Lower lobe of right lung (tissue), 2 donors: Measurements from ENCODE around the gene ATG101. TPM values are rescaled to one million over a fixed set of nuclear protein-coding genes. Genes with fewer than 3 reads are reported as not detected.

Experiments
- ATAC-seq, 2 donors: fragments of 200-7000 bp; cut with Tn5 transposase; one replicate each; pipeline ENCODE4 v1.9.1; 2020 to 2022; ENCODE audit warnings: mild to moderate bottlenecking in 2 of 2, moderate library complexity in 2 of 2
- DNase-seq: peaks from one replicate; pipeline ENCODE4 v3.0.0-alpha.2; 2020
- H3K27ac ChIP-seq: fragments of 200-600 bp; one replicate; pipeline ENCODE4 v1.8.0; 2022
- H3K27me3 ChIP-seq: fragments of 200-600 bp; one replicate; pipeline ENCODE4 v1.8.0; 2022; ENCODE audit warnings: low read depth
- H3K36me3 ChIP-seq: fragments of 200-600 bp; one replicate; pipeline ENCODE4 v1.8.0; 2022; ENCODE audit warnings: mild to moderate bottlenecking
- H3K4me1 ChIP-seq: fragments of 200-600 bp; one replicate; pipeline ENCODE4 v1.8.0; 2022
- H3K4me3 ChIP-seq: fragments of 200-600 bp; one replicate; pipeline ENCODE4 v1.8.0; 2022; ENCODE audit warnings: mild to moderate bottlenecking
- H3K9me3 ChIP-seq: fragments of 200-600 bp; one replicate; pipeline ENCODE4 v1.8.0; 2022
- intact Hi-C: fragments of 100-400 bp; cut with DNase I; formaldehyde crosslinking; loops from one replicate; pipeline ENCODE4 v1.11.0; 2022
- total RNA-seq: library from RNA; stranded (reverse); fragmentation: NEBNext Ultra II Directional; extraction: Animal tissue kit (Norgen Biotek cat#: 25700); gene quantifications from one replicate; pipeline ENCODE4 v1.2.1, GENCODE V29; 2021
- TF ChIP-seq, protein P1 (sequence below): fragments of 200-600 bp; IDR thresholded peaks from one replicate; pipeline ENCODE4 v1.8.0; 2022; ENCODE audit warnings: antibody characterized with exemption, mild to moderate bottlenecking
- donor health status: DM: no; HTN: yes; CAD: no; lungs with severe emphysema.

The ATG101 gene
- total RNA-seq, 1 donor from 2014 or later: 31.8 TPM

DNA sequence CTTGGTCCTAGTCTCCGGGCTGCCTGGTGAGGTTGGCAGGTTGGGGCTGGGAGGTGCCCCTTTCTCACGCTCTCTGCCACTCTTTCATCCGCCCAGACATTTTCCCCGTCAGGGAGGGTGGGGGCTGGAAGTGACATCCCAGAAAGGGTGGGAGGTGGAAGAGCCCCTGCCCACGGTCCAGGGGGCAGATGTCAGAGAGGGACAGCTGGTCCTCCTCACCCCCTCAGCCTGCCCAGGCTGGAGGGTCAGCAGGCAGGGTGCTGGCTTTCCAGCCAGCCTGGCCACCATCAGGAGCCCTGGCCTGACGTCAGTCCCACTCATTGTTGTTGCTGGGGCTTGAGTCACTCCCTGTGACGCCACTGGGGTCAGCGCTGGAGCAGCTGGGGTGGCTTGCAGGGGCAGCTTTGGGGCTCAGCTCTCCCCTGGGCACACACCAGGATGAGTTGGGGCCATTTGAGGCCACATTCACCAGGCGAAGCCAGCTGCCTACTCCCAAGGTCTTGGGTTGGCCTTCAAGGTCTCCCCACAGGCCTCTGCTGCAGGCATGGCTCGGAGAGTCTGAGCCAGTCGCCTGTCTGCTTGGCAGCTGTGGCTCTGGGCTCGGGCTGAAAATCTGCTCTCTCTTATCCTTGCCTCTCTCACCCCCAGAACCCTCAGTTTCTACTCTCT, 5.7 kb upstream of the ATG101 start:
- DNase-seq (no peak), ATAC-seq (no peak)
- H3K36me3 ChIP-seq: peaks cover 7% of the 10 kb centered on the region
- TF ChIP-seq, protein P1, sequence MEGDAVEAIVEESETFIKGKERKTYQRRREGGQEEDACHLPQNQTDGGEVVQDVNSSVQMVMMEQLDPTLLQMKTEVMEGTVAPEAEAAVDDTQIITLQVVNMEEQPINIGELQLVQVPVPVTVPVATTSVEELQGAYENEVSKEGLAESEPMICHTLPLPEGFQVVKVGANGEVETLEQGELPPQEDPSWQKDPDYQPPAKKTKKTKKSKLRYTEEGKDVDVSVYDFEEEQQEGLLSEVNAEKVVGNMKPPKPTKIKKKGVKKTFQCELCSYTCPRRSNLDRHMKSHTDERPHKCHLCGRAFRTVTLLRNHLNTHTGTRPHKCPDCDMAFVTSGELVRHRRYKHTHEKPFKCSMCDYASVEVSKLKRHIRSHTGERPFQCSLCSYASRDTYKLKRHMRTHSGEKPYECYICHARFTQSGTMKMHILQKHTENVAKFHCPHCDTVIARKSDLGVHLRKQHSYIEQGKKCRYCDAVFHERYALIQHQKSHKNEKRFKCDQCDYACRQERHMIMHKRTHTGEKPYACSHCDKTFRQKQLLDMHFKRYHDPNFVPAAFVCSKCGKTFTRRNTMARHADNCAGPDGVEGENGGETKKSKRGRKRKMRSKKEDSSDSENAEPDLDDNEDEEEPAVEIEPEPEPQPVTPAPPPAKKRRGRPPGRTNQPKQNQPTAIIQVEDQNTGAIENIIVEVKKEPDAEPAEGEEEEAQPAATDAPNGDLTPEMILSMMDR: no peak
- no peak overlapping the region for H3K4me3 ChIP-seq
- intact Hi-C loops: no loop called here
- H3K9me3 ChIP-seq: no peaks in the 10 kb centered on the region
- no peaks in the 10 kb centered on the region for H3K27me3 ChIP-seq
- H3K4me1 ChIP-seq: peaks cover under 1% of the 10 kb centered on the region
- no peak overlapping the region for H3K27ac ChIP-seq

DNA sequence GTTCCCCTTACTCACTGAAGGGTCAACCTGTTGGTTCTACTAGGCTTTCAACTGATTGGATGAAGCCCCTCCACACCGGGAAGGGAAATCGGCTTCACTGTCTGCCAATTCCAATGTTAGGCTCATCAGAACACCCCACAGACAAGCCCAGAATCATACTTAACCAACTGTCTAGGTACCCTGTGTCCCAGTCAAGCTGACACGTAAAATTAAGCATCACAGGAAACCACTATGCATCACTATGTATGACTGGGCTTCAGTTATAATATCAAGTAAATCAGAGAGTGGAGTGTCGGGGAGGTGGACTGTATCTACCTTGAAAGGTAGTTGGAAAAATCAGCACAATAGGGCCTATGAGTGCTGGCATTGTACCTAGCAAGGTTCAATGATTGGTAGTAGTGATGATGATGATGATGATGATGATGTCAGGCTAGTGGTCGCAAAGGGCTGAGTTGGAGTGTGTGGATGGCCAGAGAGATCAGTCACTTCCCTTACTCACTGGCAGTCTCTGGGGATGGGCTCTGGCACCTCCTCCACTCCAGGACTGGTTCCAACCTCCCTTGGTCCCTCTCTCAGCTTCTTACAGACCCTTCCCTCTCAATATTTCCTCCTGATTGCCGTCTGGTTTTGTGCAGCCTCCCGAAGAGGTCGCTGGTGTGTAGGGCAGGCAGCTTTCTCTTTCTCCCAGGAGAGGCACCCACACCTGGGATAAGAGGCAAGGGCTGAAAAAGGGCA, 3.3 kb upstream of the ATG101 start:
- no peaks in the 10 kb centered on the region for H3K27me3 ChIP-seq
- no peak for DNase-seq
- intact Hi-C loops: no loop called here
- no peak for ATAC-seq
- H3K9me3 ChIP-seq: no peaks in the 10 kb centered on the region
- H3K4me1 ChIP-seq: peaks cover 13% of the 10 kb centered on the region
- no peak overlapping the region for H3K4me3 ChIP-seq
- no peak overlapping the region for H3K27ac ChIP-seq
- H3K36me3 ChIP-seq: no peaks in the 10 kb centered on the region
- TF ChIP-seq, protein P1: no peak

DNA sequence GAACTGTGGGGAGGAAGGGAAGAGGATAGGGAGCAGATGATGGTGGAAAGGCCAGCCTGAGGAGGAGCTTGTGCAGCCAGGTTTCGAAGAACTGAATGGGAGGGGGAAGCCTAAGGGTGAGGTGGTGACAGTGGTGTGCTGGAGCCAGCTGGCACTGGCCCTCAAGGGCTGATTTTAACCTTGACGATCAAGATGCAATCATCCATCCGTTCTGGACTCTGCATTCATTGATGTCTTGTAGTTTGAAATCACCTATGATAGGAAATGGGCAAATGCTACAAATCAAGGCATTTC, 2.8 kb upstream of the ATG101 start:
- peaks cover 15% of the 10 kb centered on the region for H3K4me1 ChIP-seq
- intact Hi-C loops: no loop called here
- TF ChIP-seq, protein P1: no peak
- no peak for ATAC-seq
- DNase-seq: no peak
- no peak overlapping the region for H3K4me3 ChIP-seq
- H3K36me3 ChIP-seq: peaks cover 1% of the 10 kb centered on the region
- H3K27ac ChIP-seq: no peak overlapping the region
- no peaks in the 10 kb centered on the region for H3K9me3 ChIP-seq
- no peaks in the 10 kb centered on the region for H3K27me3 ChIP-seq

DNA sequence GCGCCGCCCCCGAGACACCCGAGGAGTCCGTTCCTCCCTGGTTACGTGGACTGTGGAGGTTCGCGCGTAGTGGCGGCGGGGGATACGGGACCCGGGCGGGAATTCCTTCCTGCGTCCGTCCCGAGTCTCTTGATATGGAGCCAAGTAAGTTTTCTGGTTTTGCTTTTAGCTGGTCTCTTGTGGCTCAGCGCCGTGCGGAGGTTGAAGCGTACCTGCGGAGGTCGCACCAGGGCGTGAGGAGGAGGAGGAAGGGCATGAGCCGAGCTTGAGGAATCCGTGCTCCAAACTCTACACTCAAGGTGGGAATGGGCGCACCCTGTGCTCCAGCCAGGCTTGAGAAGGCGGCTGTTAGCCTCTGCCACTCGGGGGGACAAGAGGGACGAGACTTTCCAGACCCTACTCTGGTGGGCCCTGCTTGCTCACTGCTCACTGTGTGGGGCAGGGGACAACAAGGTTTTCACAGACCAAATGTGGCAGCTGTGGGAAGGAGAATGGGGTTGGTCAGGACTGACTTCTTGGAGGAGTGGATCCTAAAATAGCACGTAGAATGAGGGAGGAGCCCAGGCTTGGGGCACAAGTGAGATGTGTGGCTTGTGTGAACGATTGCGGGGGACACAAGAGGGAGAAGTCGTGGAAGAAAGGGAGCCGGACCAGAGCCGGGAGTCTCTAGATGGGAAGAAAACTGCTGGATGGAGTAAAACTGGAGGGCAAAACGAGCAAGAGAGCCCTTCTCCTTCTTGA, 577 bp downstream of the ATG101 start:
- DNase-seq (no peak), ATAC-seq (peak; percentile 54 to 62)
- Histone ChIP-seq H3K4me1 (peaks cover 40% of the 10 kb centered on the region), H3K27ac (peak overlapping the region; percentile 95), H3K27me3 (no peaks in the 10 kb centered on the region), H3K36me3 (peaks cover 33% of the 10 kb centered on the region), H3K9me3 (no peaks in the 10 kb centered on the region), H3K4me3 (peak overlapping the region; percentile 94)
- intact Hi-C loops: no loop called here
- TF ChIP-seq, protein P1: no peak

DNA sequence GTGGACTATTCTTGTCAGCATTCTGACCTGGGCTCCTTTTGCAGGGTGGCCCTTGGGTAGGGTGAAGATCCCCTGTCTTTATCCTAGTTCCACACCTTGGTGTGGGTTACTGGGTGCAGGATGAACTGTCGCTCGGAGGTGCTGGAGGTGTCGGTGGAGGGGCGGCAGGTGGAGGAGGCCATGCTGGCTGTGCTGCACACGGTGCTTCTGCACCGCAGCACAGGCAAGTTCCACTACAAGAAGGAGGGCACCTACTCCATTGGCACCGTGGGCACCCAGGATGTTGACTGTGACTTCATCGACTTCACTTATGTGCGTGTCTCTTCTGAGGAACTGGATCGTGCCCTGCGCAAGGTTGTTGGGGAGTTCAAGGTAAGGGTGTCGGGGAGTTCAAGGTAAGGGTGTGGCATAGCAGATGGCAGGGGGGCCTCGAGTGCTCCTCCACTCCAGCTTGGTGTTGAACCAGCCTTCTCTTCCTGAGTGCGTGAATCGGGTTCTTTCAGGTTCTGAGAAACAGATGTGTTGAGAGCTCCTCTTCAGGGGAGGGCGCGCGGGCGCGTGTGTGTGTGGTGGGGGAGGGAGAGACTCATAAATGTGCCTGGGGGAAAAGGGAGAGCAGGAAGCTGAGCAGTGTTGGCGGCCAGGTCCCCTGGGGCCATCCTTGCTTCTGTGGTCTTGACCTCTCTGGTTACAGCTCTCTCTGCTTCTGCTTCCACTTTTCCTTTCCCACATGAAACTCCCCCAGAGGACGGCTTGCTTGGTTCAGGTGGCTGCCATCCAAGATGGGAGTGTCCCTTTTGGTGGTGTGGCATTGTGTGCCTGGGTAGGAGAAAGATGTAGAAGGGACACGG, 4.0 kb downstream of the ATG101 start:
- intact Hi-C loops: no loop called here
- H3K27ac ChIP-seq: no peak overlapping the region
- peaks cover 66% of the 10 kb centered on the region for H3K36me3 ChIP-seq
- H3K9me3 ChIP-seq: no peaks in the 10 kb centered on the region
- peak; percentile 41 for DNase-seq
- TF ChIP-seq, protein P1: no peak
- H3K4me1 ChIP-seq: peaks cover 40% of the 10 kb centered on the region
- no peaks in the 10 kb centered on the region for H3K27me3 ChIP-seq
- no peak overlapping the region for H3K4me3 ChIP-seq
- no peak for ATAC-seq
